ENCODE results near the gene LRRC4C. TPM values are rescaled to one million over a fixed set of nuclear protein-coding genes. Genes with fewer than 3 reads are reported as not detected.

The LRRC4C gene
- total RNA-seq, 4 donors from 2014 or later, result 0.40 to 1.7 TPM; not detected in 2

GRCh38 chr11:41085123-41085522, 374.3 kb downstream of the LRRC4C start:
- no peaks in the 10 kb centered on the region for H3K27me3 ChIP-seq
- no peak for DNase-seq
- H3K27ac ChIP-seq, result no peak overlapping the region
- no peaks in the 10 kb centered on the region for H3K4me1 ChIP-seq
- H3K4me3 ChIP-seq, result no peak overlapping the region
- TF ChIP-seq CTCF (IDR thresholded peaks at IDR 0.05) (no peak), POLR2A (IDR thresholded peaks at IDR 0.05) (no peak)
- H3K36me3 ChIP-seq, result no peaks in the 10 kb centered on the region
- no peaks in the 10 kb centered on the region for H3K9me3 ChIP-seq

GRCh38 chr11:41081756-41082285, 377.6 kb downstream of the LRRC4C start:
- Histone ChIP-seq H3K27ac (no peak overlapping the region), H3K36me3 (no peaks in the 10 kb centered on the region), H3K9me3 (no peaks in the 10 kb centered on the region), H3K4me1 (no peaks in the 10 kb centered on the region), H3K27me3 (no peaks in the 10 kb centered on the region), H3K4me3 (no peak overlapping the region)
- TF ChIP-seq POLR2A (IDR thresholded peaks at IDR 0.05) (no peak), CTCF (IDR thresholded peaks at IDR 0.05) (no peak)
- no peak for DNase-seq

- no peak for DNase-seq
- Histone ChIP-seq H3K27ac (no peak overlapping the region), H3K36me3 (no peaks in the 10 kb centered on the region), H3K27me3 (no peaks in the 10 kb centered on the region), H3K4me3 (no peak overlapping the region), H3K4me1 (no peaks in the 10 kb centered on the region), H3K9me3 (peaks cover 0 to 4% (median 0%) of the 10 kb centered on the region in 4 donors)
- TF ChIP-seq CTCF (IDR thresholded peaks at IDR 0.05), result no peak
- TF ChIP-seq POLR2A (IDR thresholded peaks at IDR 0.05), result no peak
These were observed 385.1 kb downstream of the LRRC4C start for GRCh38 chr11:41074318-41074717.

- TF ChIP-seq CTCF (IDR thresholded peaks at IDR 0.05) (no peak), POLR2A (IDR thresholded peaks at IDR 0.05) (no peak)
- H3K36me3 ChIP-seq, result no peaks in the 10 kb centered on the region
- no peaks in the 10 kb centered on the region for H3K27me3 ChIP-seq
- H3K4me1 ChIP-seq, result no peaks in the 10 kb centered on the region
- H3K27ac ChIP-seq, result no peak overlapping the region
- DNase-seq, result no peak
- no peak overlapping the region for H3K4me3 ChIP-seq
- no peaks in the 10 kb centered on the region for H3K9me3 ChIP-seq
These were observed 394.0 kb downstream of the LRRC4C start for GRCh38 chr11:41065432-41065831.

GRCh38 chr11:41058138-41058537, 401.3 kb downstream of the LRRC4C start:
- DNase-seq, result no peak

More at GRCh38 chr11:41058138-41058537, 401.3 kb downstream of the LRRC4C start:
- Histone ChIP-seq H3K36me3 (no peaks in the 10 kb centered on the region), H3K4me1 (no peaks in the 10 kb centered on the region), H3K27ac (no peak overlapping the region), H3K27me3 (no peaks in the 10 kb centered on the region), H3K9me3 (no peaks in the 10 kb centered on the region), H3K4me3 (no peak overlapping the region)
- TF ChIP-seq POLR2A (IDR thresholded peaks at IDR 0.05) (no peak), CTCF (IDR thresholded peaks at IDR 0.05) (no peak)

Data from Peyer's patch (tissue), 4 donors.